HG03520 (cell line): ENCODE measurements around the gene HYI.
"Not testable (repeated sequence)": the region's sequence is repeated elsewhere in the genome, so short reads cannot be mapped to it uniquely, and the experiment has no call there.

Experiments used
- ATAC-seq: cut with Tn5 transposase; IDR thresholded peaks from one replicate; pipeline ENCODE4 v1.9.1; 2021; ENCODE audit warnings: mild to moderate bottlenecking, moderate library complexity; ENCODE audit not compliant: unreplicated experiment

The HYI gene

DNA sequence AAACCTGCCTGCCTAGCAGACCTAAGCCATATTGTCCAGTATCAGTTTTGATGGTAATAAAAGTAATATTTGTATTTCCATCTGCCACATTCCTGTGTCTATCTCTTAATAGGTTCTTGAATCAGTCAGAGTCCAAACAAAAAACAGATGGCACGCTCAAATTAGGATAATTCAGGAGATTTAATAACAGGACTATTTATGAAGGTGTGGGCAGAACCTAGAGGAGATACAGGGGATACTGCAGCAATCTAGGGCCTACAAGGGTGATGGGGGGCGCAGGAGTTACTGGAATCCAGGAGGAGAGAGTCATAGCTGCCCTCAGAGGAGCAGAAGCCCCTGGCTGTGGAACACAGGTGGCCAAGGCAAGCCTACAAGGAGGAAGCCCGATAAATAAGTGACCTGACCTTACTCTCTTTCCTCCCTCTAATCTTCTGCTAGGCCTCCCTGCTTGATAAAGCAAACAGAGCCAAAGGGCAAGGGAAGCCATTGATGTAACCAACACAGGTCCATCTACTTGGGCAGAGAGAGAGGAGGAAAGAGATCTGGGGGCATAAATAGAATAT lies 11.9 kb upstream of the HYI start:
- no peak for ATAC-seq

DNA sequence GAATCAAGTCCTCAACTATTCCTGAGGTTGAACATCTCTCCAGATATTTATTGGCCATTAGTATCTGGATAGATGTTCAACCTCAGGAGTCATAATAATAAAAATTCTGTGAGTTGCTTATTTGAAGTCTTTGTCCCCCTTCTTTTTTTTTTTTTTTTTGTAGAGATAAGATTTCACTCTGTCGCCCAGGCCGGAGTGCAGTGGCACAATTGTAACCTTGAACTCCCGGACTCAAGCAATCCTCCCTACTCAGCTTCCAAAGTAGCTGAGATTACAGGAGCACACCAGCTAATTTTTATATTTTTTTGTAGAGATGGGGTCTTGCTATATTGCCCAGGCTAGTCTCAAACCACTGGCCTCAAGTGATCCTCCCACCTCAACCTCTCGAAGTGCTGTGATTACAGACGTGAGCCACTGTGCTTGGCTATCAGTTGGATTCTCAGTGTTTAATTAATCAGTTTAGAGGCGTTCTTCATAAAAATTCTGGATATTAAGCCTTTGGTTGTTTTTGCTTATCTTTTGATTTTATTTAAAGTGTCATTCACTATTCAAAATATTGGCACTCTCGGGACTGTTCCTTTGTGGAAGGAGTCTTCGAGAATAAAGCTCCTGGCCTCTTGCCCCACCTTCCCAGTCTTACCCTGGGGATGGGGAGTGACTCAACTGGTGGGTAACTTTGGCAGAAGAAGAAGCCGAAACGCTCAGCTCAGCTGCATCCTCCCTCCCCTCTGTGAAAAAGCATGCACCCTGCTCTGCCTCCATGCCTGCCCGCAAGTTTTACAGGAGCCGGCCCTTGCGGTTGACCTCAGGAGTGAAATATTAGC lies 11.2 kb upstream of the HYI start:
- no peak for ATAC-seq

DNA sequence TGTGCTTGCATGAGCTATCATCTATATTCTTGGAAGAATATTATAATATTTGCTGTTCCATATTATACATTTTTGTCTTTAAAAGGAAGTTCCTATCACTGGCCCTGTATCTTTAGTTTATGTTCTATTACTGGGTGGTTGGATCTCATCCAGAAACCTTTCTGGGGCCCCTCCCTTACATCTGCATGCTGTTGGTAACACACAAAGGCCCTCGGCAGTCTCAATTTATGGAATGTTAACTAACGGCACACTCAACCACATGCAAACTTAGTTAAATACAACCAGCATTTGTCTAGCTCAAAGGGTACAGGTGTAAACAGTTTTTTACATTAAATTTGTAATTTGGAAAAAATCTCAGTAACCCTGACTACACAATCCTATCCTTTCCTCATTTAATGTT lies 9.7 kb upstream of the HYI start:
- ATAC-seq = no peak

DNA sequence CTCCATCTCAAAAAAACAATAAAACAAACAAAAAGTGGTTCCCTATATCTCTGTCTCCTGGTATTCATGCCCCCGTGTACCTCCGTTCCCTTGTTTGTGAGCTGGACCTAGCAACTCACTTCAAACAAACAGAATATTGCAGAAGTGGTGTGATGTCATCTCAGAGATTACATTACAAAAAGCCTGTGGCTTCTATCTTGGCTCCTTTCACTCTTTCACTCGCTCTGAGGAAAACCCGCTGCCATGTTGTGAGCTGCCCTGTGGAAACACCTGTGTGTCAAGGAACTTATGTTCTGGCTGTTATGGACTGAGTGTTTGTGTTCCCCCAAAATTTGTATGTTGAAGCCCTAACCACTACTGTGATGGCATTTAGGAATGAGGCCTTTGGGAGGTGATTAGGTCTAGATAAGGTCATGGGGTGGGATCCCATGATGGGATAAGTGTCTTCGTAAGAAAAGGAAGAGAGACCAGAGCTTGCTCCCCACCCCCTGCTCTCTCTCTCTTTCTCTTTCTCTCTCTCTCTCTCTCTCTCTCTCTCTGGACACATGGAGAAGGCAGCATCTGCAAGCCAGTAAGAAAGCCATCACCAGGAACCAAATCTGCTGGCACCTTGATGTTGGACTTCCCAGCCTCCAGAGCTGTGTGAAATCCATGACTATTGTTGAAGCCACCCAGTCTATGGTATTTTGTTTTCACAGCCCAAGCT lies 7.4 kb upstream of the HYI start:
- no peak for ATAC-seq

DNA sequence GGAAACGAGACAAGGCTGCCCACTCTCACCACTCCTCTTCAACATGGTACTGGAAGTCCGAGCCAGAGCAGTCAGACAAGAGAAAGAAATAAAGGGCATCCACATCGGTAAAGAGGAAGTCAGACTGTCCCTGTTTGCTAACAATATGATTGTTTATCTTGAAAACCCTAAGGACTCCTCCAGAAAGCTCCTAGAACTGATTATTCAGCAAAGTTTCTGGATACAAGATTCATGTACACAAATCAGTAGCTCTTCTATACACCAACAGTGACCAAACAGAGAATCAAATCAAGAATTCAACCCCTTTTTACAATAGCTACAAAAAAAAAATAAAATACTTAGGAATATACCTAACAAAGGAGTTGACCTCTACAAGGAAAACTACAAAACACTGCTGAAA lies 4.6 kb upstream of the HYI start:
- ATAC-seq = not testable (repeated sequence)

DNA sequence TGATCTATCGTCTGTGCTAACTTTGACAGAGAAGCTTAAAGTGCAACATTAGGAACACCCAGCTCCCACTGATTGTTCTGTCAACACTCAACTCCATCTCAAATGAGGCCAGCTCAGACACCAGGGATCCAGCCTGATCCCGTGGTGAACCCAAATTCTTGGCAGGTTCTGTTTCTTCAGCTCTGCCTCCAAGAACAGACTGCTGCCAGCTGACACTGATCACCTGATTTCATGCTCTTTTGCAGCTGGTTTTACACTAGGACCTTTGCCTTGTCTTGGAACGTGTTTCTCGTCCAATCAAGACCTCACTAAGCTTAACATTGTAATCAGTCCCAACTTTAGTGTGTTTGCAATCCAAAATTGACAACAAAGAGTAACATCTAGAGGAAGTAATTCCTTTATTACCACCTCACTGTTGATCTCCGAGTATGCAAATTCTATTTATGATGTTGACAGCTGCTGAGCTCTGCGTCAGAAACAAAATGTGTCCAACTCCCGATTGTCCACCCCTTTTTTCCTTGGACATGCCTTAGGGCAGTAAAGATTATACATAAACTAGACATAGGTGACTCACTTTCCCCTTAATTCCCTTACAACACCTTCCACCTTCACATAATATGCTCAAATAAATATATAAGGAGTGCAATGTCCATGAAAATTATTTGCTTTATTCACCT lies 1.6 kb upstream of the HYI start:
- ATAC-seq = no peak

DNA sequence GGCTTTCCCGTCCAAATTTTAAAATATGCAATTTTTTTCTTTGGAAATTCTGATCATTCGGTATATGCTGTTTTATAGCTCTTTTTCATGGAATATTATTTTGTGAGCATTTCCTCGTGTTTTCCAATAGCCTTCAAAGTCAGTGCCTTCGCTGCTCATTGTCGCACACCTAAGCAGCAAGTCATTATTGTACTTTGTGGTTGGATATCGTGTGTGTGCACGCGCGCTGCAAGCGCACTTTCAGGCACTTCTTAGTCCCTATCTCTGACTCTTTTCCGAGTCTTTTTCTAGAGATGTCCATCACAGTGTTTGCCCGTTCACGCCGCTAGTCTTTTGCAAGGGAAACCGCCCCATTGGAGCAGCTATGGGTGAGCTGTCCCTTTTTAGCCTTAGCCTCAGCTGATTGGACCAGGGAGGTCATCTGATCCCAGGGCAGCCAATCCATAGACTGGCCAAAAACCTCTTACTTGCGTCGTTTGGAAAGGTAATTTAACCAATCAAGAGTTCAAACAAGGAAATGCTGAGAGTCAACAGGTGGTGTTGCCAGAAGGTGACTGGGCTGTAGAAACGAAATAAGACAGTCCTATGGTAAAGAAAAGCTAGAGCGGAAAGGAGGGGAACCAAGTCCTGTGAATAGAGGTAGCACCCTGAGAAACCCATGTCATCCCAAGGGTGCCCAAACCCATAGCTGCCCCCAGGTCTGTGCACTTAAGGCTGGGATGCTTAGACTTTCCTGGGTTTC lies 710 bp upstream of the HYI start:
- ATAC-seq = peak; percentile 44

DNA sequence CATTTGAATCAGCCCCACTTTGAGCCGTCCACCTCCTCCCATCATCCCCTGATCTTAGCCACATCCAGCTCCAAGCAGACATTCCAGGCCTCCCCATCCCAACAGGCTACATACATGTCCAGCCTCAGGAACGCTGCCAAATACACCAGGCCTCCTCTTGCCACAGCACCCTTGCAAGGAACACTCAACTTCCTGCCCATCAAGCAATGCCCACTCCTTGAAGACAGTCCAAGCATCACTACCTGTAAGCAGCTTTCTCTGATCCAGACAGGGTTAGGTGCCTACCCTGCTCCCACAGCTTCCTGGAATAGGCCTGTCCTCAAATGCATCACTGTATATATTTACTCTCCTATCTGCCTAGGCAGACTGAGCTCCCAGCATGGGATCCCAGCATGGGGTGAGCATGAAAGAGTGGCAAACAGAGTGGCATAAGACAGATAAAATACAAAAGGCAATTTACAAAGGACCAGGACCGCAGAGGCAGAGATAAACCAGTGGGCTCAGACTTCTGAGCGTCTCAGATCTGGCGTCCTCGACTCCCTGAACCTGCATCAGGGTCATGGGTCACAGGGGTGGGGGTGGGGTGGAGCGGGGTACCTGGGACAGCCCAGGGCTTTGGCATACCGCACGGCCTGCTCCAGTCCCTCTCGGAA lies 816 bp downstream of the HYI start:
- ATAC-seq = no peak

DNA sequence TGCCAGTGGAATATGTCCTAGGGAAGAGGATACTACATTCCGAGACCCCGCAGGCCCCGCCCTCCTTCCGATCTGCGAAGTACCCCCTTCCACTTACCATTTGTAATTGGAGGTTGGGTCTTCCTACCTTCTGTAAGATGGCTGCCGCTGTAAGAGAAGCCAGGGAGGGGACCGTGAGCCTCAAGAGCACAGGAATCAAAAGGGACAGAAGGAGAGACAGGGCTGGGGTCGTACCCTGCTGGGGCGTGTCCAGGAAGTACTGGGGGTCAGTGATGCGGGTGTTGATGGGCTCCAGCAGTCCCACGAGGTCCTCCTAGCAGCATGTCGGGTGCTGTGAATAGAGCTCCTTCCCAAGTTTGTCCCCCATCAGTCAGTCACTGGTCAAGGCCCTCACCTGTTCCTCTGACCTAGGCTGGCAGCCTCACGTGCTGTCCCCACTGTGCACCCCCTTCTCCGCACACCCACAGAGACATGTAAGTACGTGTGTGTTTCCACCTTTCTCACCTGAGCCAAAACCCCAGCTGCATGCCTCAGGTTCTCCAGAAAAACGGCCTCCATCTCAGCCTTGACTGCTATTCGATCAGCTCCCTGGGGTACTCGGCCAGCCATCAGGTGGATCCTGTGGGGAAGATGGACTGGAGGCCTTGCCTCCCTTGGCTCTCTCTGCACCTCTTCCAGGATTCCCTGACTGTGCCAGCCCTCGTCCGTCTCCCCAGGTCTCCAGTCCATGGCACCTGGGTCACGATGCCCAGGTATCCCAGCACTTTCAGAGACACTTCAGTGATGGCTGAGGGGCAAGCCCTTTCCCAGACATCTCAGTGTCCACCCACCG lies 1.8 kb downstream of the HYI start:
- ATAC-seq = no peak

DNA sequence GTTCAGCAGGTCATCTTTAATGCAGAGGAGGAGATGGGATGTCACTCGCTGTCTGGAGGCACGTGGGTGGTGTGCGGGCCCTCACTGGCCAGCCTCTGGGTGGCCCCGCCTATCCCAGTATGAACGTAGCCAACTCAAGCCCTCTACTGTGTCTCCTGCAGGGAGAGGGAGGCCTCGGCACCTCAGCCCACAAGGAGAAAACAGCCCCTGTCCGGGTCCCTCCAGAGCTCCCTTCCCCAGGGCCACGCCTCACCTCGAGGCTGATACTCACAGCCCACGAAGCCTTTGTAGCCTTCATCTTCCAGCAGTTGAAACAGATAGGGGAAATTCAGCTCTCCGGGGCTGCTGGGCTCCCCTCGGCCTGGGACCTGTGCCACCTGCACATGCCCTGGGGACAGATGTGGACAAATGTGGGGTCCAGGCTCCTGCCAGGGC lies 2.6 kb downstream of the HYI start:
- no peak for ATAC-seq

DNA sequence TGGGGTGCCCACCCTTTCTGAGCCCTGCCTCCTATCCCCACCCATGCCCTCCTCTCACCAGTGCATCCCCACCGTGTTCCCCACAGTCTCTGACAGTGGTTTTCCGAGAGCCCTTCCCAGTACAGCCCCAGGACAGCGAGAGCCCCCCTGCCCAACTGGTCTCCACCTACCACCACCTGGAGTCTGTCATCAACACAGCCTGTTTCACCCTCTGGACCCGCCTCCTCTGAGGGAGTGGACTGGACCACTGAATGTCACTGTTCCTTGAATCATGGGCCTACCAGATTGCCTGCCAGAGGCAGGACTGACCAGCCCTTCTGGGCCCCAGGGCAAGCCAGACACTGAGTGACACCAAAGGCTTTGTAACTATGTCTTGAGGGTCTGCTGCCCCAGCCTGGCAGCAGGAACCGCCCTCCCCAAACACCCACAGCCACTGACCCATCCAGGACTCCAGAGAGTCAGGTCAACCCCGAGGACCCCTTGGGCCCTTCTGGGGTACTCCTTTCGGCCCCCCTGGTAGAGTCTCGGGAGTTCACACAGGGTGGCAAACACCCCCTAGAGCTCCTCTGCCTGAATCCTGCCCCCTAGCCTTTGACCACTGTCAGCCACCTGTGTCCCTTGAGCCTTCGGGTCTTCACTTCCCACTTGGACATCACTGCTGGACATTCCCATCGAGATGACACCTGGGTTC lies 3.3 kb downstream of the HYI start:
- no peak for ATAC-seq

DNA sequence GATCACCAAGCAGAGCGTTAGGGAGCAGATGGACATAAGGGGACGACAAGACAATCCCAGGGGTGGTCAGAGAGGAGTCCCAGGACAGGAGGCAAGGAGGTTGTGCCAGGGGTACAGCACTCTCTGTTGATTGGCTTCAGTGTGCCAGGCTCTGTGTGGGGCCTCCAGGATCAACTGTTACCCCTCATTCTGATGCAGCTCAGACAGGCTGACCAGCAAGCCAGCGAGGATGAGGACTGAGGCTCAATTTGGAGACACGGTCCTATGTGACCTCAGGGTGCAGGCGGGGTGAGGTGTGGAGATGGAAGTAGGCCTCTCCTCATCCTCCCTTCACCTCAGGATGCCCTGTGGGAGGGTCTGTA lies 4.0 kb downstream of the HYI start:
- no peak for ATAC-seq

DNA sequence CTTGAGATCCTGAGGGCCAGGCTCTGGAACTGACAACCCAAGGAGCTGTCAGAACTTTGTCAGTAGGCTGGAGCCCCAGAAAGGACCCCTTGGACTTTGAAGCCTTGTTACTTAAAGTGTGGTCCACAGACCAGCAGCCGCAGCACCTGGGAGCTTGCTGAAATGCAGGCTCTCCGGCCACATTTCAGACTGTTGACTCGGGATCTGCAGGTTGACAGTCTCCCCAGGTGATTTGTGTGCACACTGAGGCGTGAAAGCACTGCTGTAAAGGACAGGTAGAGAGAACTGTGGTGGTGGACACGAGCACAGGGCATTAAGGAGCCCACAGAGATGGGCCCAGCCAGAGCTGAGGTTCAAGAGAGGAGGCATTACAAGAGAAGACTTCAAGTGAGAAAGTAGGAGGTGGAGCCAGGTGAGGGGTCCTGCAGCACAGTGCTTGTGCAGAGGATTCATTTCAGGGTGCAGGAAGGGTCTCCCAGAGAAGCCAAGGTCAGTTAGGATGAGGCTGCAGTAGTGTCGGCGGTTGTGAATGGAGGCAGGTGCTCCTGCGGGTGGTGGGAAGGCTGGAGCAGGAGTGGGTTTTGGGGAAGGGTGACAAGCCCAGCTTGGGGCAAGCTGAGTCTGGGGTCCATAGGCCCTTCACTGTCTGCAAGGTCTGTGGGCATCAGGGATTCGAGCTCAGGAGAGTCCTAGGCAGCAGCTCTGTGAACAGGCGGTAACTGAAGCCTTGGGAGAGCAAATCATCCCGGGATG lies 4.6 kb downstream of the HYI start:
- ATAC-seq = no peak

DNA sequence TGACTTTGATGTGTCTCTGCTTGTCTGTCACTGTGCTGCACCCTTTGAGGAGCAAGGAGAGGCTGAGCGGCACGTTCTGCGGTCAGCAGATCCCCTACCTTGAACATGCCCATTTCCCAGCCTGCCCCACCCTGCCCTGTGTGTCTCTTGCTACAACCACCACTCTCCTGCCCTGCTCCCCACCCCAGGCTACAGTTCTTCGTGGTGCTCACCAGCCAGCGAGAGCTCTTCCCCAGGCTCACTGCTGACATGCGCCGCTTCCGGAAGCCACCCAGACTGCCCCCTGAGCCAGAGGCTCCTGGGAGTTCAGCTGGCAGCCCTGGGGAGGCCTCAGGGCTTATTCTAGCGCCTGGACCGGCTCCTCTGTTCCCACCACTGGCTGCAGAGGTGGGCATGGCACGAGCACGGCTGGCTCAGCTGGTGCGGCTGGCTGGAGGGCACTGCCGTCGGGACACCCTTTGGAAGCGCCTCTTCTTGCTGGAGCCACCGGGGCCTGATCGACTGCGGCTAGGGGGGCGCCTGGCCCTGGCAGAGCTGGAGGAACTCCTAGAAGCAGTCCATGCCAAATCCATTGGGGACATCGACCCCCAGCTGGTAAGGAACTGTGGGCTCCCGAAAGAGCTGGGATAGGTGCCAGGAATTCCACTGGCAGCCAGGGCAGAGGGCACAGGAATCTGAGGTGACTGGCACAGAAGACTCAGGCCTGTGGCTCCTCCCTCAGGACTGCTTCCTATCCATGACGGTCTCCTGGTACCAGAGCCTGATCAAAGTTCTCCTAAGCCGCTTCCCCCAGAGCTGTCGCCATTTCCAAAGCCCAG lies 5.6 kb downstream of the HYI start:
- no peak for ATAC-seq

DNA sequence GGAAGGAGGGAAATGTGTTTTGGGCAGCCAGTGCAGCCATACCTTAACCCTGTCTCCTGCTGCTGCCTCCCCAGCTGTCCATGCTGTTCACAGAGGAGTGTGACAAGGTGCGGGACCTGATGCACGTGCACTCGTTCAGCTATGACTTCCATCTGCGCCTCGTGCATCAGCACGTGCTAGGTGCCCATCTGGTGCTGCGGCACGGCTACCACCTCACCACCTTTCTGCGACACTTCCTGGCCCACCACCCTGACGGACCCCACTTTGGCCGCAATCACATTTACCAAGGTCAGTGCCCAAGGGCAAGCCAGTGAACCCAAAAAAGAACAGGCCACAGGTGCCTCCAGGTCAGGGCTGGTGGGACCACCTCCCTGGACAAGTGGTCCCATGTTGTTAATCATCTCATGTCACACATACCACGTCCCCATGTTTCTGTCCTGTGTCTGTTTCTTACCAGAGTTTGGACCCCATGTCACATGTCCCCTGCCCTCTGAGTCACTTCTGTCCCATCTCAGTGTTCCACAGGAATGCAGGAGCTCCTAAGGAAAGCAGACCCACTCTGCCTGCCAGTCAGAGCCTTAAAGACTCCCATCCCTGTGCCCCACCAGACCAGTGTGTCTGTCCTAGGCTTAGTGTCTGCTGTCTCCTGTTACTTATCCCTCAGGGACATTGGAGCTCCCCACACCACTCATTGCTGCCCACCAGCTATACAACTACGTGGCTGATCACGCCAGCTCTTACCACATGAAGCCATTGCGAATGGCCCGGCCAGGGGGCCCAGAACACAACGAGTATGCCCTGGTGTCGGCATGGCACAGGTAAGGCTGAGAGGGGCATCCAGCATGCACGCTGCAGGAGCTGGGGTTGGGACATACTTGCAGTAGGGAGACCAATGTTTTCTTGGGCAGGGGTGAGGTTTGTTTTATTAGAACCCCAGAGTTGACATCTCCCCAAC lies 6.6 kb downstream of the HYI start:
- ATAC-seq = no peak

DNA sequence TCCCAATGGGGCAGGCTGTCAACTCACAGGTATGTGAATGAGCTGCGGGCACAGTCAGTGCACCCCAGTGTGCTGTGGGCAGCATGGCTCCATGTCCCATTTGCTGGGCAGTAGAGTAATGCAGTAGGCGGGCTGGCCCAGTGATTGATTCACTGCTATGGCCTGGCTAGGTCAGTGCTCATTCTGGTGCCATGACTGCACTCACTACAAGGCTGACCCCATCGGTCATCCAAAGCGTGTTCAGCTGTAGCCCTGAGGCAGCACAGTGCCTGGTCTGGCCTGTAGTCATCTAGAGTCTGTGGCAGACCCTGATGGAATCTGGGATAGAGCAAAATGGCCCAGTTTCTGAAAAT lies 7.4 kb downstream of the HYI start:
- no peak for ATAC-seq
